Colonic mucosa (tissue), 4 donors: ENCODE data around the gene PDE3A. TPM values are rescaled to one million over a fixed set of nuclear protein-coding genes. Genes with fewer than 3 reads are reported as not detected.
"Not testable (repeated sequence)": the region's sequence is repeated elsewhere in the genome, so short reads cannot be mapped to it uniquely, and the experiment has no call there.

ENCODE experiments used
- DNase-seq: peaks from one replicate; pipeline ENCODE4 v3.0.0-alpha.2; 2020
- H3K27ac ChIP-seq: fragments of 200-600 bp; one replicate; pipeline ENCODE4 v1.8.0; 2021
- H3K27me3 ChIP-seq: fragments of 200-600 bp; one replicate; pipeline ENCODE4 v1.8.0; 2021
- H3K36me3 ChIP-seq: fragments of 200-600 bp; one replicate; pipeline ENCODE4 v1.8.0; 2021
- H3K4me1 ChIP-seq: fragments of 200-600 bp; one replicate; pipeline ENCODE4 v1.8.0; 2021; ENCODE audit warnings: mild to moderate bottlenecking
- H3K4me3 ChIP-seq: fragments of 200-600 bp; one replicate; pipeline ENCODE4 v1.8.0; 2021
- H3K9ac ChIP-seq, 2 donors: one replicate each; pipeline ENCODE4 v1.7.0; 2013; ENCODE audit warnings: control low read depth in 2 of 2, low read depth in 2 of 2, low read length in 2 of 2
- H3K9me3 ChIP-seq: fragments of 200-600 bp; one replicate; pipeline ENCODE4 v1.8.0; 2021
- CTCF ChIP-seq: fragments of 200-600 bp; IDR thresholded peaks from one replicate; pipeline ENCODE4 v1.8.0; 2022; ENCODE audit warnings: antibody characterized with exemption, mild to moderate bottlenecking
- intact Hi-C: fragments of 100-400 bp; cut with DNase I; formaldehyde crosslinking; loops from one replicate; pipeline ENCODE4 v1.14.1; 2022
- total RNA-seq, 2 donors: library from RNA; stranded (reverse); fragmentation: NEBNext Ultra II Directional in 1 of 2; extraction: Animal tissue kit (Norgen Biotek cat#: 25700) in 1 of 2; gene quantifications; one replicate each; pipeline ENCODE4 v1.2.1, GENCODE V29; 2021
- donor health status: healthy.
- donor health status: DM: no; HTN: no; CAD: no.
- donor health status: DM: no; HTN: no; CAD: no.

The PDE3A gene
- total RNA-seq, 2 donors from 2014 or later: 32.1 to 50.6 TPM

GRCh38 chr12:20547816-20548575 is 179.7 kb downstream of the PDE3A start:
- Histone ChIP-seq H3K9me3 (no peaks in the 10 kb centered on the region), H3K27me3 (no peaks in the 10 kb centered on the region), H3K36me3 (no peaks in the 10 kb centered on the region), H3K4me1 (no peaks in the 10 kb centered on the region), H3K27ac (no peak overlapping the region), H3K9ac (no peak overlapping the region), H3K4me3 (no peak overlapping the region)
- no peak for TF ChIP-seq CTCF
- DNase-seq: no peak
- intact Hi-C loops: no loop called here

- intact Hi-C loops: no loop called here
- H3K4me3 ChIP-seq: no peak overlapping the region
- H3K4me1 ChIP-seq: no peaks in the 10 kb centered on the region
- no peak overlapping the region for H3K9ac ChIP-seq
- no peak overlapping the region for H3K27ac ChIP-seq
- DNase-seq: no peak
- H3K9me3 ChIP-seq: no peaks in the 10 kb centered on the region
- no peak for TF ChIP-seq CTCF
- no peaks in the 10 kb centered on the region for H3K36me3 ChIP-seq
- no peaks in the 10 kb centered on the region for H3K27me3 ChIP-seq
Observed at GRCh38 chr12:20548611-20549010, 180.3 kb downstream of the PDE3A start.

- Histone ChIP-seq H3K4me1 (no peaks in the 10 kb centered on the region), H3K36me3 (no peaks in the 10 kb centered on the region), H3K27ac (no peak overlapping the region), H3K9ac (no peak overlapping the region), H3K4me3 (no peak overlapping the region), H3K27me3 (no peaks in the 10 kb centered on the region), H3K9me3 (no peaks in the 10 kb centered on the region)
- intact Hi-C loops: no loop called here
- peak; percentile 53 for DNase-seq
- peak; percentile 44 for TF ChIP-seq CTCF
Observed at GRCh38 chr12:20549108-20549719, 180.9 kb downstream of the PDE3A start.

- H3K4me3 ChIP-seq, H3K4me1 ChIP-seq, H3K36me3 ChIP-seq, intact Hi-C loops, DNase-seq, H3K27me3 ChIP-seq, H3K9ac ChIP-seq, H3K9me3 ChIP-seq, H3K27ac ChIP-seq: not testable (repeated sequence)
Observed at GRCh38 chr12:20551742-20552442, 183.6 kb downstream of the PDE3A start.

GRCh38 chr12:20552586-20552985 is 184.2 kb downstream of the PDE3A start:
- H3K27me3 ChIP-seq, H3K36me3 ChIP-seq, H3K27ac ChIP-seq, DNase-seq, H3K4me1 ChIP-seq, H3K9ac ChIP-seq, H3K4me3 ChIP-seq, intact Hi-C loops, H3K9me3 ChIP-seq: not testable (repeated sequence)

GRCh38 chr12:20555015-20555414 is 186.7 kb downstream of the PDE3A start:
- no peaks in the 10 kb centered on the region for H3K4me1 ChIP-seq
- no peaks in the 10 kb centered on the region for H3K9me3 ChIP-seq
- no peak overlapping the region for H3K27ac ChIP-seq
- no peaks in the 10 kb centered on the region for H3K36me3 ChIP-seq
- H3K9ac ChIP-seq: no peak overlapping the region
- intact Hi-C loops: no loop called here
- no peak for DNase-seq
- no peak overlapping the region for H3K4me3 ChIP-seq
- no peaks in the 10 kb centered on the region for H3K27me3 ChIP-seq
- TF ChIP-seq CTCF: no peak
